GM12892 (cell line): ENCODE data around the gene FAM83D.

Experiments
- POLR2A ChIP-seq: IDR thresholded peaks from 2 replicates; pipeline ENCODE4 v1.6.1; 2011; ENCODE audit warnings: low read depth, low read length, control low read depth
- POLR2AphosphoS5 ChIP-seq: IDR thresholded peaks from 2 replicates; pipeline ENCODE4 v1.6.1; 2011; ENCODE audit warnings: low read depth, low read length, control low read depth
- TAF1 ChIP-seq: IDR thresholded peaks from 2 replicates; pipeline ENCODE4 v1.6.1; 2011; ENCODE audit warnings: low read depth, mild to moderate bottlenecking, control low read depth, low read length, borderline replicate concordance

DNA sequence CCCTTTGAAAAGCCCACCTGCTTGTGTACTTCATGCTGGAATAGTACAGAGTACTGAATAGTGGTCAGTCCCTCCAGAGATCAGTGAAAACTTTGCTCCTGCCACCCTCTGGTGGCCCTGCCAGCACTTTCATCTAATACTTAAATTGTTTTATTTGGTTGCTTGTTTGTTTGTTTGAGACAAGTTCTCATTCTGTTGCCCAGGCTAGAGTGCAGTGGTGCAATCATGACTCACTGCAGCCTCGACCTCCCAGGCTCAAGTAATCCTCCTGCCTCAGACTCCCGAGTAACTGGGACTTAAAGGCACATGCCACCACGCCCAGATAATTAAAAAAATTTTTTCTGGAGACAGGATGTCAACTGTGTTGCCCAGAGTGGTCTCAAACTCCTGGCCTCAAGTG is 9.1 kb downstream of the FAM83D start:
- no peak for TF ChIP-seq POLR2AphosphoS5
- TF ChIP-seq POLR2A, result no peak
- no peak for TF ChIP-seq TAF1
